ENCODE results near the gene RUNX1.
"Not testable (repeated sequence)": the region's sequence is repeated elsewhere in the genome, so short reads cannot be mapped to it uniquely, and the experiment has no call there.

The RUNX1 gene

DNA sequence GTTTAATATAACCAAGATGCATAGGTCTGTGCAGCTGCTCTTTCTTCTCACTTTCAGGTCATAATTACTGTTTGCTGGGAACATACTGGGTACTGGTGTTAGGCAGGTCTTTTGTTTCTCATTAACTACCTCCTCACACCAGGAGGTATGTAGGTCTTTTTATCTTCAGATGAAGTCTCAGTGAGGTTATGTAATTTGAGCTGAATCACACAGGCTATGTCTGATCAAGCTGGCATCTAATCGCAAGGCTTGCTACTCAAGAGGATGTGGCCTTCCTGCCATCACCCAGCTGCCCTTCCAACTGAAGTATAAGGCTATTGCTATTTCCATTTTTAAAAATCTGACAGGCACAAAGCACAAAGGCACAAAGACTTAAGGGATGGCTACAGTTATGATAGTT, 96.4 kb downstream of the RUNX1 start:
- Histone ChIP-seq H3K36me3 (ENCODE audit: control insufficient read depth, insufficient read depth, low read length) (no peaks in the 10 kb centered on the region), H3K4me3 (ENCODE audit: insufficient read depth, low read depth, low read length, poor library complexity, severe bottlenecking) (no peak overlapping the region), H3K27me3 (replicated peaks; ENCODE audit: control insufficient read depth, insufficient read depth, low read length, poor library complexity, severe bottlenecking) (no peaks in the 10 kb centered on the region), H3K27ac (ENCODE audit: insufficient read depth, low read length, poor library complexity, severe bottlenecking) (no peak overlapping the region), H3K4me1 (ENCODE audit: control insufficient read depth, insufficient read depth, low read length, poor library complexity, severe bottlenecking) (peaks cover 11% of the 10 kb centered on the region), H3K9me3 (ENCODE audit: control insufficient read depth, low read length) (no peaks in the 10 kb centered on the region)
- no peak for DNase-seq

DNA sequence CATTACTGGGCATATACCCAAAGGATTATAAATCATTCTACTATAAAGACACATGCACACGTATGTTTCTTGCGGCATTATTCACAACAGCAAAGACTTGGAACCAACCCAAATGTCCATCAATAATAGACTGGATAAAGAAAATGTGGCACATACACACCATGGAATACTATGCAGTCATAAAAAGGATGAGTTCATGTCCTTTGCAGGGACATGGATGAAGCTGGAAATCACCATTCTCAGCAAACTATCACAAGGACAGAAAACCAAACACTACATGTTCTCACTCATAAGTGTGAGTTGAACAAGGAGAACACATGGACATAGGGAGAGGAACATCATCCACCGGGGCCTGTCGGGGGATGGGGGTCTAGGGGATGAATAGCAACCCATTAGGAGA, 97.2 kb downstream of the RUNX1 start:
- not testable (repeated sequence) for H3K36me3 ChIP-seq (ENCODE audit: control insufficient read depth, insufficient read depth, low read length); H3K9me3 ChIP-seq (ENCODE audit: control insufficient read depth, low read length); H3K4me3 ChIP-seq (ENCODE audit: insufficient read depth, low read depth, low read length, poor library complexity, severe bottlenecking); DNase-seq; H3K27ac ChIP-seq (ENCODE audit: insufficient read depth, low read length, poor library complexity, severe bottlenecking); H3K27me3 ChIP-seq (replicated peaks; ENCODE audit: control insufficient read depth, insufficient read depth, low read length, poor library complexity, severe bottlenecking); H3K4me1 ChIP-seq (ENCODE audit: control insufficient read depth, insufficient read depth, low read length, poor library complexity, severe bottlenecking)

DNA sequence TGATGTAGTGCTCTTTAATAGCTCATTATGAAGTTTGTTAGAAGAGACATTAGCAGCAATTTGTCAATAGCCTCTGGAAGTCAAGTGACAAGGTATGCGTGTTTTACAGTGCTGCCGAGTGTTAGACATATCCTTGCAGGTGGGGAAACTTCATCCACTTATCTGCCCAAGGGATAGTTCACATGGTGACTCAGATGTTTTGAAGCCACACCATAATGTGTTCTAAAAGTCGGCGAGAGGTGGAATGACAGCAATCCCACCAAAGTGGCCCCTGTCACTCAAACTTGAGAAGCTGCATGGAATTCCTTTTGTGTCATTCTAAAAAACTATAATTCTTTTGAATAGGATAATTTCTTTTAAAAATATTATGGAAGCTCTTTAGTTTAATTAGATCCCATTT, 98.1 kb downstream of the RUNX1 start:
- Histone ChIP-seq H3K9me3 (ENCODE audit: control insufficient read depth, low read length) (no peaks in the 10 kb centered on the region), H3K4me3 (ENCODE audit: insufficient read depth, low read depth, low read length, poor library complexity, severe bottlenecking) (no peak overlapping the region), H3K4me1 (ENCODE audit: control insufficient read depth, insufficient read depth, low read length, poor library complexity, severe bottlenecking) (peaks cover 17% of the 10 kb centered on the region), H3K27me3 (replicated peaks; ENCODE audit: control insufficient read depth, insufficient read depth, low read length, poor library complexity, severe bottlenecking) (no peaks in the 10 kb centered on the region), H3K27ac (ENCODE audit: insufficient read depth, low read length, poor library complexity, severe bottlenecking) (no peak overlapping the region), H3K36me3 (ENCODE audit: control insufficient read depth, insufficient read depth, low read length) (no peaks in the 10 kb centered on the region)
- DNase-seq: no peak

DNA sequence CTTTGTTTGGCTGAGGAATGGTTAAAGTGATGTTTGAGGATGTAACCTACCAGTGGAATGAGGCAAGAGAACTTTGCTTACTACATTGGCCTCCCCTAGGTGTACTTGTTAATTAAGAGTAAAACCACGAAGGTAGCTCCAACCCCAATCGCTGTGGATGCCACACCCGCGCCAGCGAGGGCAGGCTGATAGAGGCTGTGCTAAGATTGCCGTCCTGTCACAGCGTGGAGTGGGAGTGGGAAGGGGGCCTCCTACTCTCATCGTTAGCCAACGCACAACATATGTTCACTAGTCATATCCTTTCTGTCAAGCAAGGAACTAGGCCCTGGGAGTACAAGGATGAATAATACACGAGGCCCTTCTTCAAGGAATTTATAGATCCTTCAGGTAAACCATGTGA, 99.6 kb downstream of the RUNX1 start:
- DNase-seq: no peak
- Histone ChIP-seq H3K27ac (ENCODE audit: insufficient read depth, low read length, poor library complexity, severe bottlenecking) (no peak overlapping the region), H3K9me3 (ENCODE audit: control insufficient read depth, low read length) (no peaks in the 10 kb centered on the region), H3K27me3 (replicated peaks; ENCODE audit: control insufficient read depth, insufficient read depth, low read length, poor library complexity, severe bottlenecking) (no peaks in the 10 kb centered on the region), H3K4me3 (ENCODE audit: insufficient read depth, low read depth, low read length, poor library complexity, severe bottlenecking) (no peak overlapping the region), H3K36me3 (ENCODE audit: control insufficient read depth, insufficient read depth, low read length) (no peaks in the 10 kb centered on the region), H3K4me1 (ENCODE audit: control insufficient read depth, insufficient read depth, low read length, poor library complexity, severe bottlenecking) (peaks cover 21% of the 10 kb centered on the region)

DNA sequence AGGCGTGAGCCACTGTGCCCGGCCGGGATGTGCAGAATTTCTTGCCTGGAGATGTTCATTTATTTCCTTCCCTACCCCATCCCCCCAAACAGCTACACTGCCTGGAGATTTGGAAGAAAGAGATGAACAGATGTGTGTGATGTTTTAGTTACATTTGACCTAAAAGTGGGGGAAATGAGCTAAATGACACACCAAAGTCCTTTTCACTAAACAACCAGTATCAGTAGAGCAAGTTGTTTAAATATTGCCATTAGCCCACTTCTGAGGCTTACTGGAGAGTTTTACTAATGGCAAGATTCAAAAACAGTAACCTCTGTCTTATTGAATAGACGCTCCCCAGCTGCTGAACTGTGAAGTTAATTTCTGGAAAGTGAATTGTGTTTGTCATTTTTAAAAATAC, 100.1 kb downstream of the RUNX1 start:
- H3K27ac ChIP-seq (ENCODE audit: insufficient read depth, low read length, poor library complexity, severe bottlenecking): no peak overlapping the region

DNA sequence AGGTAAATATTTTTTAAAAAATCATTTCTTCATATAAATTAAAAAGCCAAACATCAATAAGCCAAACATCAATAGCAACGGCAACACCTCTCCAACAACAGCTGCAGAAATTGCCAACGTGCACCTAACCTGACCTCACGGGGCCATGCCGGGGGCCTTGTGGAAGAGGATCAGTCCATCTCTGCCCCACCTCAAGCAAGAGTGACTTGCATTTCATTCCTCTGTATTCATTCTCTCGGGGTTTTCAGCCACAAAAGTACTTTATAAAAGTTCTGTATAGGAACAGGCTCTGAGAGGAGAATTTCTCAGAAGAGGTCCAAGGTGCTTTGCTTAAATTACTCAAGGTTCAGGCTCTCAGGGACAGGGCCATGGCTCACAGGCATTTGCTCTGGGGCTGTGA, 100.9 kb downstream of the RUNX1 start:
- Histone ChIP-seq H3K36me3 (ENCODE audit: control insufficient read depth, insufficient read depth, low read length) (no peaks in the 10 kb centered on the region), H3K27ac (ENCODE audit: insufficient read depth, low read length, poor library complexity, severe bottlenecking) (no peak overlapping the region), H3K4me1 (ENCODE audit: control insufficient read depth, insufficient read depth, low read length, poor library complexity, severe bottlenecking) (peaks cover 21% of the 10 kb centered on the region), H3K9me3 (ENCODE audit: control insufficient read depth, low read length) (no peaks in the 10 kb centered on the region), H3K4me3 (ENCODE audit: insufficient read depth, low read depth, low read length, poor library complexity, severe bottlenecking) (no peak overlapping the region), H3K27me3 (replicated peaks; ENCODE audit: control insufficient read depth, insufficient read depth, low read length, poor library complexity, severe bottlenecking) (no peaks in the 10 kb centered on the region)
- no peak for DNase-seq

More for the DNA sequence above, 100.1 kb downstream of the RUNX1 start:
- no peaks in the 10 kb centered on the region for H3K9me3 ChIP-seq (ENCODE audit: control insufficient read depth, low read length)
- H3K4me1 ChIP-seq (ENCODE audit: control insufficient read depth, insufficient read depth, low read length, poor library complexity, severe bottlenecking): peaks cover 21% of the 10 kb centered on the region
- DNase-seq: no peak
- H3K36me3 ChIP-seq (ENCODE audit: control insufficient read depth, insufficient read depth, low read length): no peaks in the 10 kb centered on the region
- no peaks in the 10 kb centered on the region for H3K27me3 ChIP-seq (replicated peaks; ENCODE audit: control insufficient read depth, insufficient read depth, low read length, poor library complexity, severe bottlenecking)
- H3K4me3 ChIP-seq (ENCODE audit: insufficient read depth, low read depth, low read length, poor library complexity, severe bottlenecking): no peak overlapping the region

DNA sequence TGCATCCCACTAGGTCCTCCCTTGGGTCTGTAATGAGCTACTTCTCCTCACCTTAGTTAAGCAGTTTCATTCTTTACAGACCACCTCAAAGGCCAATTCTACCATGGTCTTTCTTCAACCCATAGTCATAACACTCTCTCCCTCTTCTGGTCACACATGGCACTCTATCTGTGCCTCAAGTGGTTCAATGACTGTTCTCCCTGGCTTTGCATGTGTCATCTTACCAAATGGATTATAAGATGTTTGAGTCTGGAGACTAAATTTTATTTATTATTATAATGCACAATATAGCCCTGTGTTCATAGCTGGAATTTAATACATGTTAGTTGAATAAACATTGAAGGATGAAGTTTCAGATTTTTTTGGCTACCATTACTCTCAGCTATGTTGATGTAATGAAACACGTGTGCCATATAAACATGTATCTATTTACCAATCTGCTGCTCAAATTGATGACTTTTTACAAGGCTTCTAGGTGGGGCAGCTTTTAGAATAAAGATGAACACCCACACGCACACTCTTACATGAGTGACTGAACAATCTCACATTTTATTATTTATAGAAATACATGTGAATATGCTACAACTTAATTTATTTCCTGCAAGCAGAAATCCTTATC, 102.1 kb downstream of the RUNX1 start:
- Histone ChIP-seq H3K27ac (ENCODE audit: insufficient read depth, low read length, poor library complexity, severe bottlenecking) (peak overlapping the region; percentile 2), H3K4me3 (ENCODE audit: insufficient read depth, low read depth, low read length, poor library complexity, severe bottlenecking) (no peak overlapping the region), H3K27me3 (replicated peaks; ENCODE audit: control insufficient read depth, insufficient read depth, low read length, poor library complexity, severe bottlenecking) (no peaks in the 10 kb centered on the region), H3K36me3 (ENCODE audit: control insufficient read depth, insufficient read depth, low read length) (no peaks in the 10 kb centered on the region), H3K4me1 (ENCODE audit: control insufficient read depth, insufficient read depth, low read length, poor library complexity, severe bottlenecking) (peaks cover 21% of the 10 kb centered on the region), H3K9me3 (ENCODE audit: control insufficient read depth, low read length) (no peaks in the 10 kb centered on the region)
- no peak for DNase-seq

DNA sequence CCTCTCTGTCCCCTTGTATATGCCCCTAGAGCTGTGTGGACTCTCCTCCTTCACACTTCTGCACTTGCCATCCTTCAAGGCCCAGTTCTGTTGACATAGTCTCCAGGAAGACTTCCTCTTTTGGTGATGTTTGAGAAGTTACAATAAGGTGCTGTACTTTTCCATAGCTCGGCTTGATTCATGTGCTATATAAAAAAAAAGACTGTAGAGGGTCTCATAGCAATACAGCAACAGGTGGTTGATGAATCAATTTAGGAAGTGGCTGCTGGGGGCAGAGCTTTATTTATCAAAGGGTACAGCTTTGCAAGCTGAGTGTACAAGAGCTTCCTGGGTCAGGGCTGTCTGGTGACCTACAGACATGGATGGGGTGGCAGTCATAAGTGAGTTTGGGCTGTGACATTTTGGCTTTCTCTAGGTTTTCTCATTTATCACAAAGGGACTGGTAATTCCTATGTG, 102.7 kb downstream of the RUNX1 start:
- no peaks in the 10 kb centered on the region for H3K9me3 ChIP-seq (ENCODE audit: control insufficient read depth, low read length)
- DNase-seq: no peak
- H3K4me1 ChIP-seq (ENCODE audit: control insufficient read depth, insufficient read depth, low read length, poor library complexity, severe bottlenecking): peaks cover 21% of the 10 kb centered on the region
- H3K27ac ChIP-seq (ENCODE audit: insufficient read depth, low read length, poor library complexity, severe bottlenecking): peak overlapping the region; percentile 2
- H3K4me3 ChIP-seq (ENCODE audit: insufficient read depth, low read depth, low read length, poor library complexity, severe bottlenecking): no peak overlapping the region
- H3K27me3 ChIP-seq (replicated peaks; ENCODE audit: control insufficient read depth, insufficient read depth, low read length, poor library complexity, severe bottlenecking): no peaks in the 10 kb centered on the region
- no peaks in the 10 kb centered on the region for H3K36me3 ChIP-seq (ENCODE audit: control insufficient read depth, insufficient read depth, low read length)

DNA sequence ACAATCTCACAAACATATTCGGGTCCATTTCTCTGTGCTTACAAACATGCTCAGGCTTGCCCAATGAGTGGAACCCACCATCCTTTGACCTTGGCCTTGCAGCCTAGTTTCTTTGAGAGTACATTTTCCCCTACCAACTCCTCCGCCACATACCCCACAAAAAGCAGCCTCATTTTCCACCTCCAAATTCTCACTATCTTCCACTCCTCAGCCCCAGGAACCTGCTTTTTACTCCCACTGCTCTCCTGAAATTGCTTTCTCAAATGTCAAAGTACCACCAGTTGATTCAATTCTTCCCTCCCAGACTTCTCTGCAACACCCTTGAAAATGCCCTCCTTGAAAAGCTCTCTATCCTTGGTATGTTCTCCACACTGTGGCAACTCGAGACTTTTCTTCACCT, 103.8 kb downstream of the RUNX1 start:
- Histone ChIP-seq H3K27me3 (replicated peaks; ENCODE audit: control insufficient read depth, insufficient read depth, low read length, poor library complexity, severe bottlenecking) (no peaks in the 10 kb centered on the region), H3K9me3 (ENCODE audit: control insufficient read depth, low read length) (no peaks in the 10 kb centered on the region), H3K36me3 (ENCODE audit: control insufficient read depth, insufficient read depth, low read length) (no peaks in the 10 kb centered on the region), H3K27ac (ENCODE audit: insufficient read depth, low read length, poor library complexity, severe bottlenecking) (no peak overlapping the region), H3K4me3 (ENCODE audit: insufficient read depth, low read depth, low read length, poor library complexity, severe bottlenecking) (no peak overlapping the region), H3K4me1 (ENCODE audit: control insufficient read depth, insufficient read depth, low read length, poor library complexity, severe bottlenecking) (peaks cover 26% of the 10 kb centered on the region)
- no peak for DNase-seq

DNA sequence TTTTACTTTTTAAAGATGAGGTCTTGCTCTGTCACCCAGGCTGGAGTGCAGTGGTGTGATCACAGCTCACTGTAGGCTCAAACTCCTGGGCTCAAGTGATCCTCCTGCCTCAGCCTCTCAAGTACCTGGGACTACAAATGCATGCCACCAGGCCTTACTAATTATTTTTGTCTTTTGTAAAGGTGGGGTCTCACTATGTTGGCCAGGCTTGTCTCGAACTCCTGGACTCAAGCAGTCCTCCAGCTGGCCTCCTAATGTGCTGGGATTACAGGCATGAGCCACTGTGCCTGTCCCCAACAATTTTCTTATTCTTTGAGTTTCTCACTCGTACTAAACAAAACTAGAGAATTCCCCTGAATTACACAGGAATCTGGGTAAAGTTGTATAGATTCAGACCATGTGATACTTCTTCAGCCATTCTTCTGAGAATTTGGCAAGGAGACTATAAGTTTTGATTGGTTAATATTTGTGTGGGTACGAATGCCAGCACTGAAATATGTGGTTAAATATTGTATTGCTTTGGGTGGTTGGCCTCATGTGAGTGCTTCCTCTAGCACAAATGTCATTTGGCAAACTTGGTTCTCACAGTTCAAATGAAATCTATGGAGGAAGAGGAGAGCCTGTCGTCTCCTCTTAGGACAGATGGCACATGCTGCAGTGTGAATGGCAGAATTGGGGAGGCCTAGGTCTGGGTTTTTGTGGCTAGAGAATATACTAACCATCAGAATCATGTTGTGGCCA, 104.9 kb downstream of the RUNX1 start:
- H3K4me3 ChIP-seq (ENCODE audit: insufficient read depth, low read depth, low read length, poor library complexity, severe bottlenecking): no peak overlapping the region
- no peak for DNase-seq
- H3K36me3 ChIP-seq (ENCODE audit: control insufficient read depth, insufficient read depth, low read length): no peaks in the 10 kb centered on the region
- H3K4me1 ChIP-seq (ENCODE audit: control insufficient read depth, insufficient read depth, low read length, poor library complexity, severe bottlenecking): peaks cover 29% of the 10 kb centered on the region
- H3K9me3 ChIP-seq (ENCODE audit: control insufficient read depth, low read length): no peaks in the 10 kb centered on the region
- no peak overlapping the region for H3K27ac ChIP-seq (ENCODE audit: insufficient read depth, low read length, poor library complexity, severe bottlenecking)
- H3K27me3 ChIP-seq (replicated peaks; ENCODE audit: control insufficient read depth, insufficient read depth, low read length, poor library complexity, severe bottlenecking): no peaks in the 10 kb centered on the region
